WI38 (cell line): Measurements from ENCODE around the gene GATB.

ENCODE experiments used
- H3K4me3 ChIP-seq: 2 replicates; pipeline ENCODE4 v1.5.1; 2011; ENCODE audit warnings: low read depth, mild to moderate bottlenecking, control low read depth, low read length
- TF ChIP-seq, protein P1 (sequence below): IDR thresholded peaks from 2 replicates; pipeline ENCODE4 v1.5.1; 2012; ENCODE audit warnings: low read depth, mild to moderate bottlenecking, control low read depth, low read length

GATB gene, protein sequence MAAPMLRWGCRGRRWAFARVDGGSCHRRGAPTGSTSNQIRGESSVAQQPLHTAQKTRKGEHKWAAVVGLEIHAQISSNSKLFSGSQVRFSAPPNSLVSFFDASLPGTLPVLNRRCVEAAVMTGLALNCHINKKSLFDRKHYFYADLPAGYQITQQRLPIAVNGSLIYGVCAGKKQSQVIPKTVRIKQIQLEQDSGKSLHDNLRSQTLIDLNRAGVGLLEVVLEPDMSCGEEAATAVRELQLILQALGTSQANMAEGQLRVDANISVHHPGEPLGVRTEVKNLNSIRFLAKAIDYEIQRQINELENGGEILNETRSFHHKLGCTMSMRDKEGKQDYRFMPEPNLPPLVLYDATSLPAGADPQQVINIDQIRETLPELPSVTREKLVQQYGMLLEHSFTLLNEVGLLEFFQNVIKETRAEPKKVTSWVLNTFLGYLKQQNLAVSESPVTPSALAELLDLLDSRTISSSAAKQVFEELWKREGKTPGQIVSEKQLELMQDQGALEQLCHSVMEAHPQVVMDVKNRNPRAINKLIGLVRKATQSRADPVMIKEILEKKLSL

DNA sequence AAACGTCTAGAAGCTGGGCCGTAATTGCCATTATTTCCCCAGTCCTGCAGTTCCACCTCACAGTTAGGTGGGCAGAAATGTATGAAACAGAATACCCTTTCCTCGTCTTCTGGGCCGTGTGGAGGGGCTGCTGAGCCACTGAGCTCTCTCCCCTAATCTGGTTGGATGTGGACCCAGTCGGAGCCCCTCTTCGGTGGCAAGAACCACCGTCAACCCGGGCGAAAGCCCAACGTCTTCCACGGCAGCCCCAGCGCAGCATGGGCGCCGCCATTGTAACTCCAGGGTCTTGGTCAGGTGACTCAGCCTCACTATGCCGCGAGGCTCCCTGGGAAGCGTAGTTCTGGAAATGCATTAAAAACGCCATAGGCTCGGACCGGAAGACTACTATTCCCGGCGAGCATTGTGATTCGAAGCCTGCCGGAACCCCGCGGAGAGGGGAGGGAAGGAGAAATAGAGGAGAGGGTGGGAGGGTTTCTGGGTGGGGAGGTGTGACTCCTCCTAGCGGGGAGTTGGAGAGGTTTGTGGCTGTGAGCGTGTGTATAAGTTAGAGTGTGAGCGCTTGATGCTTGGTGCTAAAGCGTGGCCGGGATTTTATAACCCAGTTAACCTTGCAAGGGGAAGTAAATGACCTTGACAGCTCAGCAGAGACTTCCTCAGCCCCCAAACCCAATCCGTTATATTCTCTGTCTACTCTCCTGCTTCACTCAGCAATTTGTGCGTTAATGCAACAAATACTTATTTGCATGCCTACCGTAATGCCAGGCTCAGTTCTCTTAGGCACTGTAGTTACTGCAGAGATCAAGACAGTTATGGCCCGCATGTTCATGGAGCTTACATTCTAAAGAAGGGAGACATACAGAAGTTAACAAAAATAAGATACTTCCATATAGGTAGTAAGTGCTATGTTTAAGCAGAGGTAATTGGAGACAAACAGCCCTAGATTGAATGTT is at the start of gene GATB:
Gene GATB (minus strand): TSS at position 296 of the 950 bp plus-strand sequence. CDS start 25 bp downstream, at position 271.
- TF ChIP-seq, protein P1, sequence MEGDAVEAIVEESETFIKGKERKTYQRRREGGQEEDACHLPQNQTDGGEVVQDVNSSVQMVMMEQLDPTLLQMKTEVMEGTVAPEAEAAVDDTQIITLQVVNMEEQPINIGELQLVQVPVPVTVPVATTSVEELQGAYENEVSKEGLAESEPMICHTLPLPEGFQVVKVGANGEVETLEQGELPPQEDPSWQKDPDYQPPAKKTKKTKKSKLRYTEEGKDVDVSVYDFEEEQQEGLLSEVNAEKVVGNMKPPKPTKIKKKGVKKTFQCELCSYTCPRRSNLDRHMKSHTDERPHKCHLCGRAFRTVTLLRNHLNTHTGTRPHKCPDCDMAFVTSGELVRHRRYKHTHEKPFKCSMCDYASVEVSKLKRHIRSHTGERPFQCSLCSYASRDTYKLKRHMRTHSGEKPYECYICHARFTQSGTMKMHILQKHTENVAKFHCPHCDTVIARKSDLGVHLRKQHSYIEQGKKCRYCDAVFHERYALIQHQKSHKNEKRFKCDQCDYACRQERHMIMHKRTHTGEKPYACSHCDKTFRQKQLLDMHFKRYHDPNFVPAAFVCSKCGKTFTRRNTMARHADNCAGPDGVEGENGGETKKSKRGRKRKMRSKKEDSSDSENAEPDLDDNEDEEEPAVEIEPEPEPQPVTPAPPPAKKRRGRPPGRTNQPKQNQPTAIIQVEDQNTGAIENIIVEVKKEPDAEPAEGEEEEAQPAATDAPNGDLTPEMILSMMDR: peak; percentile 35
- peak within 1 kb of the TSS; percentile 67 for H3K4me3 ChIP-seq

DNA sequence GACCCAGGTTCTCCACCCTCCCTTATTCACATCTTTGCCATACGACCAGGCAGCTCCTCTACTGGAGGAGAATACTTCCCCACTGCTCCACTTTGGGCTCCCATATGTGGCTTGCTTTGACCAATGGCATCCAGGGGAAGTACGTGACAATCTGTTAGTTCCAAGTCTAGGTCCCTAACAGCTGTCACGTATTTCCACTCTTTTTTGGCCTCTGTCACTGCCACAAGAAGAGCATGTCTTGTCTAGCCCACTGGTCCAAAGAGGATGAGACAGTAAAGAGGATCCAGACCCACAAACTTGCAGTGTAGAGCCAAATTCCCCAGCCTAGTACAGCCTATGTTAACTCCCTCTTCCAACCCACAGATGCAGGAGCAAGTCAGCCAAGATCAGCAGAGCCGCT is 49.7 kb upstream of the GATB start:
- no peak overlapping the region for H3K4me3 ChIP-seq
- TF ChIP-seq, protein P1: no peak

DNA sequence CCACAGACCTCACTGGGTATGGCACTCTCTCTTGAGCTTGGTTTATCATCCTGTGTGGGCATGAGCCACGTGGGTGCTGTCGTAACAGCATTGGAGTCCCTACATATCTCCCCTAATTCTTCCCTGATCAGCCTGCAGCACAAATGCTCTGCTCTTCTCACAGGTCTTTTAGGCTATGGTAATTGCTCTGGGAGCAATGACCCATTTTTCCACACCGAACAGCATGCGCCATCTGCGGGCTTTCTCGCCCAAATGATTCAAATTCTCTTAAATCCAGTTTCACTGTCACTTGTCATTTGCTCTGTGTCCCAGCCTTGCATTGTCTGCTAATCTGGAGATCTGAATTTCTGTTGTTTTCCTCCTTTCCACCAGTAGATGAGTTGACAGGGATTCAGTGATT is 48.9 kb upstream of the GATB start:
- TF ChIP-seq, protein P1: no peak
- no peak overlapping the region for H3K4me3 ChIP-seq

DNA sequence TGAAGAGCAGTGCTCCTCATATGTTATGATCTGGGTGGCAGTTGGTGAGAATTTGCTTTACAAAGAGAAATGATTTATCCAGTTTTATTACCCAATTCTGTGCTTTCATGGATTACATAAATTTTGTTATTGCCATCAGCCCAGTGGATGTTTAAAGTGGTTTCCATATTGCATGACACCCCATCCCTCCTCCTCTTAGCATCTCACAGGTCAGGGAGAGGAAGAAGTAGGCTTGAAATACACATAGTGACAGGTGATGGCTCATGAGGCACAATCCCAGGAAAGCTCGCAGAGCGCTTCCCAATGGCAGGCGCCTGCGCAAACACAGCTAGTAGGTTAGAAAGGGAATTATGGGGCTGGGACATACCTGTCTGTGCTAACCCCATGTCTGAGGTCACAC is 47.7 kb upstream of the GATB start:
- H3K4me3 ChIP-seq: no peak overlapping the region
- TF ChIP-seq, protein P1: no peak

DNA sequence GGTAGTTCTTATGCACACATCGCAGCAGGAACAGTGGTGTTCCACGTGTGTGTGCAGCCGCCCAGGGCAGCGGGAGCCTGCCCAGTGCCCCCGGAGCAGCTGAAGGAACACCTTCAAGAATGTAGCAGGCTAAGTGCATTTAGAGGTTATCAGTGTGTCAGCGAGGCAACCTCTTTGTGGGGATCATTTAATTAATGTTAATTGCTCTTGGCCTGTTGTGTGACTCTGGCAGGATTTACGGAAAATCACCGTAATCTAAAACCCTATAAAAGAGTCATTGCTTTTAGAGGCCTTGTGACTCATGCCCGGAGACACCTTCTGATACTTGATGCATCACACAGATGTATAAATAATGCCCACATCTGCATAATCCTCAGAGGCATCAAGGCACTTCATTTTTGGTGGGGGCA is 47.3 kb upstream of the GATB start:
- no peak overlapping the region for H3K4me3 ChIP-seq
- TF ChIP-seq, protein P1: no peak

DNA sequence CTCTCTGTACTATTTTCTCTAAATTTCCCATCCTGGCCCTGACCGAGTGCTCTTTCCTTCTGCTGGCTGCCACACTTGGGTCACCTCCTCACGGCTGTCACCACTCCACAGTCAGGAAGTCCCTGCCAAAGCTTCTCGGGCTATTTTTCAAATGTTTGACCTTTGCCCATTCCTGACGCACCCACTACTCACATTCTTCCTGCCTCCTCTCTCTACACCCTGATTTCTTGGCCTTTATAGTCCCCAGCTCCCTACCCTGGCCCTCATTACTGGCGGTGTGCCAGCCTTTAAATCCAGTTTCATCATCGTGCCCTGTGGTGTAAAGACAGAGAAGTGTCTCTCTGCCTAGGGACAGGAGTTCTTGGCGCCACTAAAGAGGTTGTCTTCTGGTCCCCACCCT is 46.4 kb upstream of the GATB start:
- no peak overlapping the region for H3K4me3 ChIP-seq
- TF ChIP-seq, protein P1: no peak

DNA sequence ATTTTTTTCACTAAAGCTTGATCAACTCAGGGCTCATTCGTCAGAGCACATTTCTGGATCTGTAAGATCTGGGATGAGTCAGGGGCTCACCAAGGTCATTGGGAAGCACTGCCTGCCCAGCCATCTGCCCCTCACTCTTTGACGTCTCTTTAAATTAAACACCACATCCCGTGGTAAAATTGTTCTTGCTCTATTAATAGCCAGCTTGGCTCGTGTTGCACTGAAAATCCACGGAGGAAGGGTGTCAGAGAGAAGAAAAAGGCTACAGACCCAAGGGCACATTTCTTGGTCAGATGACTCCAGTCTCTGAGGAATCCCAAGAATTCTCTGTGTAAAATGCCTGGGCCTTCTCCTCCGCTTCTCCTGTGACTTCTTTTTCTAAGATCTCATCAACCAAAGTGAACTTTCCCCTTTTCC is 45.7 kb upstream of the GATB start:
- no peak overlapping the region for H3K4me3 ChIP-seq
- TF ChIP-seq, protein P1: no peak
